Neutrophil (primary cell): ENCODE measurements around the gene FILIP1.

Experiments used
- H3K27ac ChIP-seq: fragments of 200-600 bp; sonication (generic); 2 replicates; pipeline ENCODE4 v1.5.1; 2016; ENCODE audit warnings: mild to moderate bottlenecking, moderate library complexity
- H3K27me3 ChIP-seq: fragments of 200-600 bp; sonication (generic); 2 replicates; pipeline ENCODE4 v1.6.0; 2016; ENCODE audit warnings: mild to moderate bottlenecking
- H3K36me3 ChIP-seq: fragments of 200-600 bp; sonication (generic); 2 replicates; pipeline ENCODE4 v1.5.1; 2017
- H3K4me1 ChIP-seq, 2 experiments: fragments of 200-600 bp in 1 of 2; sonication (generic) in 1 of 2; 1 replicate in 1 of 2; 2 replicates in 1 of 2; pipeline versions ENCODE4 v1.5.1 to v1.6.1; 2013 to 2016; ENCODE audit warnings: low read depth in 1 of 2, low read length in 1 of 2, mild to moderate bottlenecking in 1 of 2, moderate library complexity in 1 of 2; ENCODE audit not compliant: control insufficient read depth in 1 of 2, insufficient read depth in 1 of 2
- H3K4me3 ChIP-seq, 2 experiments: fragments of 200-600 bp in 1 of 2; sonication (generic) in 1 of 2; 1 replicate in 1 of 2; 2 replicates in 1 of 2; pipeline ENCODE4 v1.5.1; 2013 to 2016; ENCODE audit warnings: low read depth in 1 of 2, low read length in 1 of 2, mild to moderate bottlenecking in 1 of 2, moderate library complexity in 1 of 2
- H3K9me3 ChIP-seq: fragments of 200-600 bp; sonication (generic); 2 replicates; pipeline ENCODE4 v1.5.1; 2016
- TF ChIP-seq, protein P1 (sequence below): fragments of 200-600 bp; sonication (generic); IDR thresholded peaks from 2 replicates; pipeline ENCODE4 v1.5.1; 2016; ENCODE audit warnings: antibody characterized with exemption

FILIP1 gene

DNA sequence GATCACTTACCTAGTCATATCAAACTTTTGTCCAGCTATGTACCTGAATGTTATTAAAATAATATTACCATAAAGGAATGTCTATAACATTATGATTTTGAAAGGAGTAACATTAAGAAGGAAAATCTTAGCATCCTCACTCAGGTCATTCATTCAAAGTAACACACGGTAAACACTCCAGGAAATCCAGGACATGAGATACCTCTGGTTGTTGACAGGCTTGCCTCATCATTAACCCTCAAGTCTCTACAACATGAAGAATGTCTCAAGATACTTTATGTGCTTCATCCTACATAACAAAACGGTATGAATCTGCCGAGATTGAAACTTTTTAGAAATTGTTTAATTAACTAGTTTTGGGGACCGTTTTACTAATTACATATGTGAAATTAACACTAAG, 690 bp upstream of the FILIP1 start:
- Histone ChIP-seq H3K4me1 (no peaks in the 10 kb centered on the region), H3K36me3 (no peaks in the 10 kb centered on the region), H3K4me3 (no peak overlapping the region), H3K27me3 (peaks cover 60% of the 10 kb centered on the region), H3K9me3 (no peaks in the 10 kb centered on the region), H3K27ac (no peak overlapping the region)
- TF ChIP-seq, protein P1, sequence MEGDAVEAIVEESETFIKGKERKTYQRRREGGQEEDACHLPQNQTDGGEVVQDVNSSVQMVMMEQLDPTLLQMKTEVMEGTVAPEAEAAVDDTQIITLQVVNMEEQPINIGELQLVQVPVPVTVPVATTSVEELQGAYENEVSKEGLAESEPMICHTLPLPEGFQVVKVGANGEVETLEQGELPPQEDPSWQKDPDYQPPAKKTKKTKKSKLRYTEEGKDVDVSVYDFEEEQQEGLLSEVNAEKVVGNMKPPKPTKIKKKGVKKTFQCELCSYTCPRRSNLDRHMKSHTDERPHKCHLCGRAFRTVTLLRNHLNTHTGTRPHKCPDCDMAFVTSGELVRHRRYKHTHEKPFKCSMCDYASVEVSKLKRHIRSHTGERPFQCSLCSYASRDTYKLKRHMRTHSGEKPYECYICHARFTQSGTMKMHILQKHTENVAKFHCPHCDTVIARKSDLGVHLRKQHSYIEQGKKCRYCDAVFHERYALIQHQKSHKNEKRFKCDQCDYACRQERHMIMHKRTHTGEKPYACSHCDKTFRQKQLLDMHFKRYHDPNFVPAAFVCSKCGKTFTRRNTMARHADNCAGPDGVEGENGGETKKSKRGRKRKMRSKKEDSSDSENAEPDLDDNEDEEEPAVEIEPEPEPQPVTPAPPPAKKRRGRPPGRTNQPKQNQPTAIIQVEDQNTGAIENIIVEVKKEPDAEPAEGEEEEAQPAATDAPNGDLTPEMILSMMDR: no peak

DNA sequence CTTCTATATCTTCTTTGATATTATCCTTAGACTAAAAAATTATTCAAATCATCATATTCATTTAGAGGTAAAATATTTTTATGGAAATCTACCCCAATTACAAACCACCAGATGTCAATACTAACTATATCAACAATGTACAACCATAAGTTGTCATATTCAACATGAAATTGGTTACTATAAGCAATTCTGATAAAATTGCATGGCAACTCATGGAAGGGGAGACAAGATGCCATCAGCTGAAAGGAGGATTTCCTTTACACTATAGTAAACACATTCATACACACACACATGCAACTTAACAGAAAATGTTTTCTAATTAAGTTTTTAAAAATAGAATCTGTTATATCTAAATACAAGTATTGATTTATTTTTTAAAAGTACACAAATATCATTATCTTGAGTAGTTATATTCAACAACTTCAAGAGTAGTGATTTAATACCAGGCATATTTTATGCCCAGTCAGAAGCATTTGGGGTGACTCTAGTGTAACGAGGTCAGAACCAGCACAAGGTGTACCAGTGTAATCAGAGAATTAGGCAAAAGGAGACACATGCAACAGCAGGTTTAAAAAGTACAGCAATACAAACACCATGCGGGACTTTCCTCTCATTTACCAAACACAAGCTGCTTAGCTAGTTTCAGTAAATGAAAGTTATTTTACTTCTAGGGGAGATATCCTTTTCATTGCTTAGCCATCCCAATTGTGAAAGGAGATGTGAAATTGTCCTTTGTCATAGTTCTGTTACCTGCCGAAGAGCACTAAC, 1.0 kb downstream of the FILIP1 start:
- Histone ChIP-seq H3K27ac (no peak overlapping the region), H3K27me3 (peaks cover 63% of the 10 kb centered on the region), H3K9me3 (no peaks in the 10 kb centered on the region), H3K36me3 (no peaks in the 10 kb centered on the region), H3K4me1 (no peaks in the 10 kb centered on the region), H3K4me3 (no peak overlapping the region)
- TF ChIP-seq, protein P1: no peak

- TF ChIP-seq, protein P1: no peak
- H3K9me3 ChIP-seq: no peaks in the 10 kb centered on the region
- H3K27ac ChIP-seq: no peak overlapping the region
- H3K27me3 ChIP-seq: peaks cover 54% of the 10 kb centered on the region
- H3K36me3 ChIP-seq: no peaks in the 10 kb centered on the region
- H3K4me3 ChIP-seq: no peak overlapping the region
- no peaks in the 10 kb centered on the region for H3K4me1 ChIP-seq
Observed at GRCh38 chr6:75491291-75491690, 2.3 kb downstream of the FILIP1 start.

DNA sequence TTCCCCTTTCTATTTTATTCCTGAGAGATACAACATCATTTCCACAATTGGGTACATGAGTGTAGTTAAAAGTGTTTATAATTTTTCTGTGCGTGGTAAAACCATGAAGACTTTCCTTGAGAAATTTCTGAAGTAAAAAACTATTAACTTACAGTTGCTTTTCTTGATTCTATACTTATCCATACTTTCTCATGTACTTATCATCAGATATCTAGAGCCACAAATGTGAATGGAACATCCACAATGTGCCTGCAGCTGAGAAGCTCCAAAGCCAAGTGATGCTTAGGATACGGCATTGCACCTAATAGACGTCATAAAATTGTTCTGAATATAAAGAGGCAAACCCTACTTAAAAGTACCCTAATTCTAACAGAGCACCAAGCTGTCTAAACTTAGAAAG, 2.9 kb downstream of the FILIP1 start:
- Histone ChIP-seq H3K4me1 (no peaks in the 10 kb centered on the region), H3K36me3 (no peaks in the 10 kb centered on the region), H3K27ac (no peak overlapping the region), H3K27me3 (peaks cover 50% of the 10 kb centered on the region), H3K4me3 (no peak overlapping the region), H3K9me3 (no peaks in the 10 kb centered on the region)
- TF ChIP-seq, protein P1: no peak

- Histone ChIP-seq H3K4me3 (no peak overlapping the region), H3K9me3 (no peaks in the 10 kb centered on the region), H3K27me3 (peaks cover 34% of the 10 kb centered on the region), H3K36me3 (no peaks in the 10 kb centered on the region), H3K4me1 (no peaks in the 10 kb centered on the region), H3K27ac (no peak overlapping the region)
- TF ChIP-seq, protein P1: no peak
Observed at GRCh38 chr6:75489025-75489424, 4.6 kb downstream of the FILIP1 start.
